Measurements from ENCODE around the gene TIGD1. TPM values are rescaled to one million over a fixed set of nuclear protein-coding genes. Genes with fewer than 3 reads are reported as not detected.

TIGD1 gene
- total RNA-seq, 4 donors from 2014 or later = 1.2 to 6.5 (median 2.8) TPM

DNA sequence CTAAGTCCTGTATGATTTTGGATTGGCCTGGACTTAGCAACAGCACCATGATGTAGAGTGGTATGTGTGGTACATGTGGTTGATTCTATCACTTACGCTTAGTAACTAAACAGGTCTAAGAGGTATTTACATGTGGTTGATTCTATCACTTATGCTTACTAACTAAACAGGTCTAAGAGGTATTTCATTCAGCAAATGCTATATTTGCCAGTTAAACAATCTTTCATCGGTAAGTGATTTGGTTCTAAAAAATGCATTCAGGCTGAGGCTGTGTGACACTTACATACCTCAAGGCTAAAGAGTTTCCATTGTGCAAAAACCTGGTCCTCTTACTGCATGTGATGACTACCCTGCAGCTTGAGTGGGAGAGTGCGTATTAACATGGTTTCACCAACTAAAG, 13.2 kb upstream of the TIGD1 start:
- TF ChIP-seq EP300 (IDR thresholded peaks at IDR 0.05) (no peak), POLR2AphosphoS5 (IDR thresholded peaks at IDR 0.05) (no peak), POLR2A (IDR thresholded peaks at IDR 0.05) (no peak)
- TF ChIP-seq, protein P1, sequence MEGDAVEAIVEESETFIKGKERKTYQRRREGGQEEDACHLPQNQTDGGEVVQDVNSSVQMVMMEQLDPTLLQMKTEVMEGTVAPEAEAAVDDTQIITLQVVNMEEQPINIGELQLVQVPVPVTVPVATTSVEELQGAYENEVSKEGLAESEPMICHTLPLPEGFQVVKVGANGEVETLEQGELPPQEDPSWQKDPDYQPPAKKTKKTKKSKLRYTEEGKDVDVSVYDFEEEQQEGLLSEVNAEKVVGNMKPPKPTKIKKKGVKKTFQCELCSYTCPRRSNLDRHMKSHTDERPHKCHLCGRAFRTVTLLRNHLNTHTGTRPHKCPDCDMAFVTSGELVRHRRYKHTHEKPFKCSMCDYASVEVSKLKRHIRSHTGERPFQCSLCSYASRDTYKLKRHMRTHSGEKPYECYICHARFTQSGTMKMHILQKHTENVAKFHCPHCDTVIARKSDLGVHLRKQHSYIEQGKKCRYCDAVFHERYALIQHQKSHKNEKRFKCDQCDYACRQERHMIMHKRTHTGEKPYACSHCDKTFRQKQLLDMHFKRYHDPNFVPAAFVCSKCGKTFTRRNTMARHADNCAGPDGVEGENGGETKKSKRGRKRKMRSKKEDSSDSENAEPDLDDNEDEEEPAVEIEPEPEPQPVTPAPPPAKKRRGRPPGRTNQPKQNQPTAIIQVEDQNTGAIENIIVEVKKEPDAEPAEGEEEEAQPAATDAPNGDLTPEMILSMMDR (IDR thresholded peaks at IDR 0.05) = no peak
- WGBS, 2 donors (ENCODE audit: low coverage in 1 of 2) = 33 to 77% methylated on average over 3 of the region's 3 CpGs
- Histone ChIP-seq H3K36me3 (peaks cover 7 to 100% of the 10 kb centered on the region in 2 donors), H3K27ac (no peak overlapping the region), H3K27me3 (no peaks in the 10 kb centered on the region), H3K9me3 (no peaks in the 10 kb centered on the region), H3K4me3 (no peak overlapping the region), H3K4me1 (no peaks in the 10 kb centered on the region)
- ATAC-seq = no peak

DNA sequence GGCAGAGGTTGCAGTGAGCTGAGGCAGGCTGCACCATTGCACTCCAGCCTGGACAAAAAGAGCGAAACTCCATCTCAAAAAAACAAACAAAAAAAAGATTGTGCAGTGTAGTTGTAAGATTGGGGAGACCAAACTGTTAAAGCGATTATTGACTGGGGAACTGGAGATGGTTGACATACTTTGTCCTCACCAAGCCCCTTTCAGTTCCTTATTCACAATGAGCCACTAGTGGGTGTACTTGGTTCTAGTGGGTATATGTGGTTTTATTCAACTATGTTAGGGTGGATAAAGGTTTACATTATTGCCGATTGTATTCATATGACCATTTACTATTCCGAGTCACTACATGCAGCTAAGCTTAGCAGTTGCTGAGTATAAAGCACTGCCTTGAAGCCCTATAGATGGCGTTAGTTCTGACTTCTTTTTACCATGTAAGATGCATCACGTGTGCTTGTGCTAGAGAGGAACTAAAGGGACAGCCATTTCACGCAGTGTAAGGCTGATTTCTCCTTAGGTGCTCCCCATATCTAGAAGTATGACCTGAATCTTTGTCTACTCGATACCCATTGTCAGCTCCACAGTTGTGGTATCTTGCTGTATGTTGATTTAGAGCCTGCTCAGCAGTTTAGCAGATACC, 12.3 kb upstream of the TIGD1 start:
- Histone ChIP-seq H3K36me3 (peaks cover 9 to 100% of the 10 kb centered on the region in 2 donors), H3K4me3 (no peak overlapping the region), H3K27me3 (no peaks in the 10 kb centered on the region), H3K9me3 (no peaks in the 10 kb centered on the region), H3K4me1 (no peaks in the 10 kb centered on the region), H3K27ac (no peak overlapping the region)
- no peak for ATAC-seq
- TF ChIP-seq EP300 (IDR thresholded peaks at IDR 0.05) = no peak
- 44 to 84% methylated on average over 3 to 8 of the region's 8 CpGs for whole genome bisulfite sequencing, 2 donors (ENCODE audit: low coverage in 1 of 2)

DNA sequence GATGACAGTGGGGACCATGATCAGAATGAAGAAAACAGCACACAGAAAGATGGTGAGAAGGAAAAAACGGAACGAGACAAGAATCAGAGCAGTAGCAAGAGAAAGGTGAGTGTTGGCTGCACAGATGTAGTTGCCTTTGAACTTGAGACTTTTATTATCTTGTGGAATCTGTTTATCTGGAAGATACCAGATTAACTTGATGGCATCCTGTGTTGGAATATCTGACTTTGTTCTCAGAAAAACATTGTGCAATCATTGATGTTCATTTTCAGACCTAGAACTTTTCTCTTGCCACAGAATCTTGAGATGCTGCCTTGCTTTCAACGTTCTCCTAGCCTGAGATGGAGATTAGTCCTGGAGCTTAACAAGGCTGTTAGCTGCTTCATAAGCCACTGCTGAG, 6.1 kb upstream of the TIGD1 start:
- Histone ChIP-seq H3K27me3 (no peaks in the 10 kb centered on the region), H3K9me3 (no peaks in the 10 kb centered on the region), H3K36me3 (peaks cover 3 to 76% of the 10 kb centered on the region in 2 donors), H3K4me1 (peaks cover 3 to 34% (median 10%) of the 10 kb centered on the region in 3 donors), H3K4me3 (no peak overlapping the region), H3K27ac (no peak overlapping the region)
- ATAC-seq = no peak
- 58 to 90% methylated on average over 2 to 3 of the region's 3 CpGs for WGBS, 2 donors (ENCODE audit: low coverage in 1 of 2)
- no peak for TF ChIP-seq POLR2A (IDR thresholded peaks at IDR 0.05)
- no peak for TF ChIP-seq POLR2AphosphoS5 (IDR thresholded peaks at IDR 0.05)
- TF ChIP-seq EP300 (IDR thresholded peaks at IDR 0.05) = no peak
- TF ChIP-seq, protein P1 (IDR thresholded peaks at IDR 0.05) = no peak

DNA sequence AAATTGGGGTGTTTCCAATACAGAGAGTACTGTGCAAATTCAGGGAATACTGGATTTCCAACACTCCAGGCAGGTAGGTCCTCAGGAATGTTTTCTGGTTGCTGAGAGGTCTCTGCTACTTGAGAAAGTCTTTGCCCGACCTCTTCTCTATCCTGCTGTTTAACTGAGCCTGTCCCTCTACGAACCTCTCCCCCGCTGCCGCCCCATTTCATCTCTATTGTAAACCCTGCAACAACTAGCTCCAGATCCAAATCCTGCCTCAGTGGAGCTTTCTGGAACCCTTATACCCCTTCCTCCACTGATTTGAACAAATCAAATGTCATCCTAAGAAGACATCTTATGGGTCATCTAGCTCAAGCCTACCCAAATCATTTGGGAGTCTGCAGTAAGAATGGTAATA, 1.4 kb upstream of the TIGD1 start:
- peaks cover 4 to 50% (median 11%) of the 10 kb centered on the region in 3 donors for H3K4me1 ChIP-seq
- peak overlapping the region in 1 of 4 donors; percentile 97 for H3K27ac ChIP-seq
- peaks cover 0 to 38% of the 10 kb centered on the region in 2 donors for H3K36me3 ChIP-seq
- no peak for TF ChIP-seq EP300 (IDR thresholded peaks at IDR 0.05)
- TF ChIP-seq POLR2AphosphoS5 (IDR thresholded peaks at IDR 0.05) = no peak
- no peak for TF ChIP-seq POLR2A (IDR thresholded peaks at IDR 0.05)
- TF ChIP-seq, protein P1 (IDR thresholded peaks at IDR 0.05) = no peak
- no peak for ATAC-seq
- H3K27me3 ChIP-seq = no peaks in the 10 kb centered on the region
- H3K4me3 ChIP-seq = peak overlapping the region; percentile 77 to 100
- WGBS, 2 donors (ENCODE audit: low coverage in 1 of 2) = 82 to 94% methylated on average over 4 of the region's 4 CpGs
- H3K9me3 ChIP-seq = no peaks in the 10 kb centered on the region

DNA sequence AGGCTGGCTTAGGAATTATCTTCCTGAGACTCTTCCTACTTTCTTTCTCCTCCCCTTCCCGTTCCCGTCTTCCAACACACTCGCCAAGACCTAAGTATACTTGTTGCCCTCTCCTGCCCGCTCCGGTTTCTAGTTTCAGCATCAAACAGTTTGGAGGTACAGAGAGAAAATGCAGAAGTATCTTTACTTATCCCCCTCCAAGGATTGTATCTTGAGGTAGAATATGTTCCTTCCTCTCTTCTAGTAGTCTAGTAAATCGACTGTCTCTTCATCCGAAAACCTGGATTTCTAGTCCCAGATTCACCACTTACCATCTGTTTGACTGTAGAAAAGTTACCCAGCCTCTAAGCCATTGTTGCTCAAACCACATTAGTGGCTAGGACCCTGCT, 887 bp upstream of the TIGD1 start:
- 6 to 9% methylated on average over 5 to 7 of the region's 7 CpGs for whole genome bisulfite sequencing, 2 donors (ENCODE audit: low coverage in 1 of 2)

More for the DNA sequence above, 887 bp upstream of the TIGD1 start:
- no peaks in the 10 kb centered on the region for H3K9me3 ChIP-seq
- H3K4me3 ChIP-seq = peak overlapping the region; percentile 77 to 100
- no peak for ATAC-seq
- H3K27me3 ChIP-seq = no peaks in the 10 kb centered on the region
- TF ChIP-seq POLR2AphosphoS5 (IDR thresholded peaks at IDR 0.05) (no peak), EP300 (IDR thresholded peaks at IDR 0.05) (no peak), POLR2A (IDR thresholded peaks at IDR 0.05) (no peak)
- TF ChIP-seq, protein P1 (IDR thresholded peaks at IDR 0.05) = no peak
- H3K36me3 ChIP-seq = peaks cover 0 to 36% of the 10 kb centered on the region in 2 donors
- peaks cover 4 to 50% (median 11%) of the 10 kb centered on the region in 3 donors for H3K4me1 ChIP-seq
- H3K27ac ChIP-seq = peak overlapping the region; percentile 92 to 100 (median 96)
